Endometrial microvascular endothelial cells (primary cell): Measurements from ENCODE around the gene NEDD8. TPM values are rescaled to one million over a fixed set of nuclear protein-coding genes. Genes with fewer than 3 reads are reported as not detected.

ENCODE experiments used
- in situ Hi-C: cut with HindIII; loops from 2 replicates; pipeline ENCODE4 v1.10.0; 2017; ENCODE audit warnings: low sequenced_read_pairs, low pct_unique_long_range_greater_than_20kb; ENCODE audit errors: inconsistent ontology term
- total RNA-seq: library from RNA; depleted of rRNA; stranded (reverse); fragments of >200 nt; gene quantifications from one replicate; pipeline ENCODE4 v1.2.3, GENCODE V29; 2015; ENCODE audit errors: inconsistent ontology term

The NEDD8 gene
- total RNA-seq, 1 donor from 2014 or later: 193 TPM

DNA sequence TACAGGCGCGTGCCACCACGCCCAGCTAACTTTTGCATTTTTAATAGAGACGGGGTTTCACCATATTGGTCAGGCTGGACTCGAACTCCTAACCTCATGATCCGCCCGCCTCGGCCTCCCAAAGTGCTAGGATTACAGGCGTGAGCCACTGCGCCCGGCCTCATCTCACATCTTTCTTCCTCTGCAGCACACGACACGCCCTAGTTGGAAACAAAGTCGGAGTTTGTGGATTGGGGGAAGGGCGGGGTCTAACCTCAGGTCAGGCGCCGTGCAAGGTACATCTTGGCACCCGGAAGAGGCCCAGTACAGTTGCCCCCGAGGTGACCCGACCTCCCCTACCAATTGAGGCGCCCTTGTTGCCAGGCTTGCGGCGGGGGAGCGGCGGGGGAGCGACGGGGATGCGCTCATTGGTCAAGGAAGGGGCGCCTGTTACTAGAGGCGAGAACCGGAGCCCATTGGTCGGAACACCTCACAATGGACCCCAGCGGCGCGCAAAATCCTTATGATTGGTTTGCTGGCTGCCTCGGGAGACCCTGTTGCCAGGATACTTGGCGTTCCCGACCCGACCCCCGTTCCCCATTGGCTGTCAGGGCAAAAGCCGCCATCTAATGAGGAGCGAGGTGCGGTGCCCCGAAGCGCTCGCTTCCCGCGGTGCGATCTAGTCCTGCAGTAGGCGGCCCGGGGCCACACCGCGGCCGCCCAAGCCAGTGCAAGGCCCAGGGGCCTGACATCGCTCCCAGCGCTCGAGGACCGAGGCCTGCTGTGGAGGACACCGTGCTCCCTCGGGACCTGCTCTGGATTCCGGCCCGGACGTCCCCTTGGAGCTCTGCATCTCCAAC is 60.5 kb downstream of the NEDD8 start, which contains the start of gene REC8:
Gene REC8 (plus strand): TSS at position 659 of the 839 bp plus-strand sequence. CDS start 473 bp downstream, outside the sequence.
- in situ Hi-C loops: no loop called here

DNA sequence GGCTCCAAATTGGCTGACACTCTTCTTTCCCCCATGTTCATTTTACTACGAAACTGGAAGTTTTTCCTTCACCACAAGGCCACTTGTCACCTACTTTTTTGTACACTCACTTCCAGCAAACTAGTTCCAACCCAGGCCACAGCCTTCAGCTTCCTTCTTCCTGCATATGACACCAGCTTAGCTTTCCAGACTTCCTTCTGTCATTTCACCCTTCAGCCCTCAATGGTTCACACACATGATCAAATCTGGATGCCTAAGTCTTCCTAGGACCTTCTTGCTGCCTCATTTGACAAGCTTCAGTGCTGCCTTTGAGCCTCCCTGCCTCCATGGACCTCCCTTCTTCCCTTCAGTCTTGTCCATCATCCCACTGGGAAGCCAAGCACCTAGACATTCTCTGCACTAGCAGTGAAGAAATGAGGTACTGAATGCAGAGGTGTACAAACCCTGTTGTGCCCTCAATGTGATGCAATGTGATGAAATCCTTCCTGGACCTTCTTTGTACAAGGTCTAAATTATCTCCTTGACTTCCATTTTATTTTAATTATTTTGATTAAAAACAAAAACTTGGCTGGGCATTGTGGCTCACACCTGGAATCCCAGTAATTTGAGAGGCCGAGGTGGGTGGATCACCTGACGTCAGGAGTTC is 64.6 kb downstream of the NEDD8 start:
- in situ Hi-C loops: no loop called here

Other genes with a start within 250 kb of the NEDD8 start
- 17.1 TPM for gene DHRS4L2, start 243.4 kb downstream of the NEDD8 start, total RNA-seq
- gene CARMIL3, start 180.4 kb downstream of the NEDD8 start, total RNA-seq: not detected
- gene CPNE6, start 160.8 kb downstream of the NEDD8 start, total RNA-seq: not detected
- gene PCK2, start 138.1 kb downstream of the NEDD8 start, total RNA-seq: 15.8 TPM
- 52.4 TPM for gene DCAF11, start 117.6 kb downstream of the NEDD8 start, total RNA-seq
- 0.65 TPM for gene NRL, start 117.4 kb downstream of the NEDD8 start, total RNA-seq
- gene FITM1, start 101.7 kb downstream of the NEDD8 start, total RNA-seq: 3.3 TPM
- gene PSME1, start 96.2 kb downstream of the NEDD8 start, total RNA-seq: 239 TPM
- gene EMC9, start 90.8 kb downstream of the NEDD8 start, total RNA-seq: 26.7 TPM
- gene PSME2, start 85.8 kb downstream of the NEDD8 start, total RNA-seq: 142 TPM
- gene RNF31, start 84.9 kb downstream of the NEDD8 start, total RNA-seq: 121 TPM
- 45.2 TPM for gene IRF9, start 71.1 kb downstream of the NEDD8 start, total RNA-seq
- 2.6 TPM for gene REC8, start 60.3 kb downstream of the NEDD8 start, total RNA-seq
- 85.0 TPM for gene IPO4, start 43.6 kb downstream of the NEDD8 start, total RNA-seq
- 83.3 TPM for gene TM9SF1, start 36.9 kb downstream of the NEDD8 start, total RNA-seq
- not detected for gene TSSK4, start 26.7 kb downstream of the NEDD8 start, total RNA-seq
- gene CHMP4A, start 18.9 kb downstream of the NEDD8 start, total RNA-seq: 30.0 TPM
- 2.3 TPM for gene MDP1, start 16.3 kb downstream of the NEDD8 start, total RNA-seq
- gene GMPR2, start 562 bp upstream of the NEDD8 start, total RNA-seq: 144 TPM
- gene TINF2, start 10.3 kb upstream of the NEDD8 start, total RNA-seq: 68.5 TPM
- gene TGM1, start 30.8 kb upstream of the NEDD8 start, total RNA-seq: not detected
- gene RABGGTA, start 39.2 kb upstream of the NEDD8 start, total RNA-seq: 59.6 TPM
- 23.2 TPM for gene DHRS1, start 67.4 kb upstream of the NEDD8 start, total RNA-seq
- gene NOP9, start 67.5 kb upstream of the NEDD8 start, total RNA-seq: 28.9 TPM
- 20.7 TPM for gene CIDEB, start 75.6 kb upstream of the NEDD8 start, total RNA-seq
- gene LTB4R2, start 77.8 kb upstream of the NEDD8 start, total RNA-seq: 15.8 TPM
- 22.6 TPM for gene LTB4R, start 79.1 kb upstream of the NEDD8 start, total RNA-seq
- 13.9 TPM for gene ADCY4, start 102.7 kb upstream of the NEDD8 start, total RNA-seq
- 7.2 TPM for gene RIPK3, start 107.6 kb upstream of the NEDD8 start, total RNA-seq
- 11.9 TPM for gene NFATC4, start 135.8 kb upstream of the NEDD8 start, total RNA-seq
- gene NYNRIN, start 166.6 kb upstream of the NEDD8 start, total RNA-seq: 6.9 TPM
- gene CBLN3, start 197.3 kb upstream of the NEDD8 start, total RNA-seq: 1.3 TPM
- 46.6 TPM for gene KHNYN, start 197.6 kb upstream of the NEDD8 start, total RNA-seq
- 30.5 TPM for gene SDR39U1, start 210.4 kb upstream of the NEDD8 start, total RNA-seq